IMR-90 (cell line): ENCODE results near the gene SETD9. TPM values are rescaled to one million over a fixed set of nuclear protein-coding genes. Genes with fewer than 3 reads are reported as not detected.

Experiments
- ATAC-seq: fragments of 200-7000 bp; cut with Tn5 transposase; 2 replicates; pipeline ENCODE4 v1.9.1; 2020; ENCODE audit warnings: low read depth, mild to moderate bottlenecking, moderate library complexity
- BruUV-seq: library from RNA; stranded (reverse); fragments of 400-500 nt; replicated peaks from 2 replicates; lab custom pipeline; 2021; lab: Mats Ljungman, UMichigan
- CTCF ChIA-PET: fragments of 300-600 bp; formaldehyde crosslinking; extraction: SDS; loops from one replicate; lab custom pipeline; 2021; ENCODE audit warnings: antibody characterized with exemption; lab: Yijun Ruan, JAX
- POLR2A ChIA-PET: fragments of 300-600 bp; sonication (Branson Sonifier 250); formaldehyde crosslinking; loops from one replicate; lab custom pipeline; 2022; ENCODE audit warnings: antibody characterized with exemption; ENCODE audit not compliant: unreplicated experiment; lab: Charles Lee
- DNase-seq: peaks from one replicate; pipeline ENCODE4 v3.0.0; 2013
- H2AFZ ChIP-seq: replicated peaks from 2 replicates; pipeline ENCODE3; 2013; ENCODE audit warnings: low read length, mild to moderate bottlenecking; ENCODE audit not compliant: poor library complexity
- H2AK5ac ChIP-seq: 2 replicates; pipeline ENCODE4 v1.6.1; 2013; ENCODE audit warnings: low read depth, low read length, inconsistent platforms
- H2AK9ac ChIP-seq: replicated peaks from 2 replicates; pipeline ENCODE3; 2013; ENCODE audit warnings: mild to moderate bottlenecking, low read depth, low read length, moderate library complexity; ENCODE audit not compliant: poor library complexity
- H2BK120ac ChIP-seq: 2 replicates; pipeline ENCODE4 v1.6.1; 2013; ENCODE audit warnings: low read depth, low read length, inconsistent platforms
- H2BK15ac ChIP-seq: 3 replicates; pipeline ENCODE4 v1.6.1; 2013; ENCODE audit warnings: low read depth, low read length, inconsistent platforms
- H2BK20ac ChIP-seq: 2 replicates; pipeline ENCODE4 v1.6.1; 2013; ENCODE audit warnings: low read depth, mild to moderate bottlenecking, inconsistent platforms, low read length, moderate library complexity
- H2BK5ac ChIP-seq: 2 replicates; pipeline ENCODE4 v1.6.1; 2013; ENCODE audit warnings: mild to moderate bottlenecking, low read depth, low read length, inconsistent platforms; ENCODE audit not compliant: poor library complexity, severe bottlenecking
- H3K14ac ChIP-seq: replicated peaks from 2 replicates; pipeline ENCODE4 v1.6.1; 2013; ENCODE audit warnings: low read depth, low read length, inconsistent platforms
- H3K18ac ChIP-seq: 2 replicates; pipeline ENCODE4 v1.6.1; 2013; ENCODE audit warnings: low read depth, low read length, control low read depth
- H3K23ac ChIP-seq: 2 replicates; pipeline ENCODE4 v1.6.1; 2013; ENCODE audit warnings: low read depth, low read length, inconsistent platforms
- H3K27ac ChIP-seq: 2 replicates; pipeline ENCODE4 v1.5.1; 2013; ENCODE audit warnings: mild to moderate bottlenecking, control low read depth, low read length; ENCODE audit not compliant: insufficient read depth
- H3K27me3 ChIP-seq: 2 replicates; pipeline ENCODE4 v1.6.1; 2013; ENCODE audit warnings: low read length; ENCODE audit not compliant: control insufficient read depth, insufficient read depth
- H3K36me3 ChIP-seq: 2 replicates; pipeline ENCODE4 v1.6.1; 2013; ENCODE audit warnings: low read length, mixed read lengths; ENCODE audit not compliant: control insufficient read depth, insufficient read depth
- H3K4ac ChIP-seq: 2 replicates; pipeline ENCODE4 v1.6.1; 2013; ENCODE audit warnings: low read depth, low read length, inconsistent platforms
- H3K4me1 ChIP-seq: 2 replicates; pipeline ENCODE4 v1.6.1; 2013; ENCODE audit warnings: low read length, mixed read lengths; ENCODE audit not compliant: control insufficient read depth, insufficient read depth
- H3K4me2 ChIP-seq: 2 replicates; pipeline ENCODE4 v1.6.1; 2013; ENCODE audit warnings: low read depth, mild to moderate bottlenecking, control low read depth, low read length, moderate library complexity
- H3K4me3 ChIP-seq: 2 replicates; pipeline ENCODE4 v1.5.1; 2013; ENCODE audit warnings: low read depth, mild to moderate bottlenecking, control low read depth, low read length, moderate library complexity; ENCODE audit not compliant: insufficient read depth
- H3K56ac ChIP-seq: 2 replicates; pipeline ENCODE4 v1.6.1; 2013; ENCODE audit warnings: low read length, inconsistent platforms; ENCODE audit not compliant: insufficient read depth; ENCODE audit errors: extremely low read depth
- H3K79me1 ChIP-seq, 2 experiments: 2 replicates each; pipeline ENCODE4 v1.6.1; 2013; ENCODE audit warnings: low read length in 2 of 2, inconsistent platforms in 1 of 2, low read depth in 1 of 2
- H3K9ac ChIP-seq: 2 replicates; pipeline ENCODE4 v1.6.1; 2013; ENCODE audit warnings: low read depth, low read length, control low read depth
- H3K9me1 ChIP-seq: 2 replicates; pipeline ENCODE4 v1.6.1; 2013; ENCODE audit warnings: low read length, inconsistent platforms; ENCODE audit not compliant: insufficient read depth
- H3K9me3 ChIP-seq: 2 replicates; pipeline ENCODE4 v1.6.1; 2013; ENCODE audit warnings: low read length; ENCODE audit not compliant: control insufficient read depth, insufficient read depth
- H4K20me1 ChIP-seq: 2 replicates; pipeline ENCODE4 v1.6.1; 2013; ENCODE audit warnings: low read length, inconsistent platforms; ENCODE audit not compliant: insufficient read depth
- H4K5ac ChIP-seq: 2 replicates; pipeline ENCODE4 v1.6.1; 2013; ENCODE audit warnings: mild to moderate bottlenecking, low read depth, low read length, control low read depth
- H4K8ac ChIP-seq, 2 experiments: 2 replicates each; pipeline ENCODE4 v1.6.1; 2013; ENCODE audit warnings: low read depth in 2 of 2, low read length in 2 of 2, control low read depth in 1 of 2, inconsistent platforms in 1 of 2
- H4K91ac ChIP-seq: 2 replicates; pipeline ENCODE4 v1.6.1; 2013; ENCODE audit warnings: low read depth, low read length, inconsistent platforms; ENCODE audit not compliant: insufficient read depth
- BHLHE40 ChIP-seq: fragments of 150-350 bp; IDR thresholded peaks from 2 replicates; pipeline ENCODE4 v1.6.1; 2016; ENCODE audit warnings: mild to moderate bottlenecking, low read depth, low read length
- CHD1 ChIP-seq: IDR thresholded peaks from 2 replicates; pipeline ENCODE4 v1.6.1; 2012; ENCODE audit warnings: low read depth, low read length, improper control_type of control experiment
- CTCF ChIP-seq: conservative IDR thresholded peaks from 2 replicates; pipeline ENCODE4 v1.5.1; 2012; ENCODE audit warnings: mild to moderate bottlenecking, low read depth, low read length, improper control_type of control experiment
- MAFK ChIP-seq: IDR thresholded peaks from 2 replicates; pipeline ENCODE4 v1.6.1; 2012; ENCODE audit warnings: low read depth, low read length, improper control_type of control experiment
- MAZ ChIP-seq: IDR thresholded peaks from 2 replicates; pipeline ENCODE4 v1.6.1; 2012; ENCODE audit warnings: low read depth, mild to moderate bottlenecking, low read length, improper control_type of control experiment, moderate library complexity, borderline replicate concordance
- MXI1 ChIP-seq: IDR thresholded peaks from 2 replicates; pipeline ENCODE4 v1.6.1; 2012; ENCODE audit warnings: low read depth, mild to moderate bottlenecking, low read length, moderate library complexity, borderline replicate concordance
- NFE2L2 ChIP-seq: fragments of 150-350 bp; IDR thresholded peaks from 2 replicates; pipeline ENCODE4 v1.6.1; 2016; ENCODE audit warnings: low read depth, mild to moderate bottlenecking, low read length
- POLR2A ChIP-seq: IDR thresholded peaks from 2 replicates; pipeline ENCODE4 v1.6.1; 2012; ENCODE audit warnings: mild to moderate bottlenecking, low read depth, low read length
- RAD21 ChIP-seq: IDR thresholded peaks from 2 replicates; pipeline ENCODE4 v1.6.1; 2012; ENCODE audit warnings: low read length, improper control_type of control experiment
- RCOR1 ChIP-seq: IDR thresholded peaks from 2 replicates; pipeline ENCODE4 v1.6.1; 2012; ENCODE audit warnings: mild to moderate bottlenecking, low read length, improper control_type of control experiment; ENCODE audit not compliant: insufficient replicate concordance
- RFX5 ChIP-seq: IDR thresholded peaks from 2 replicates; pipeline ENCODE4 v1.8.0; 2012; ENCODE audit warnings: low read depth, mild to moderate bottlenecking, low read length, moderate library complexity
- WGBS, 2 experiments: methylation state at CpG; one replicate each; pipeline versions ENCODE4 v1.1.5 to v1.1.7; 2013; ENCODE audit warnings: missing lambda C conversion rate in 2 of 2; ENCODE audit not compliant: insufficient read length in 1 of 2; ENCODE audit errors: extremely low coverage in 2 of 2; 5-methylcytosine and 5-hydroxymethylcytosine counted together
- dilution Hi-C: fragments of 300-500 bp; cut with HindIII; formaldehyde crosslinking; loops from one replicate; pipeline ENCODE4 v1.14.3; 2018; ENCODE audit warnings: low sequenced_read_pairs; ENCODE audit not compliant: unreplicated experiment
- in situ Hi-C: fragments of 300-500 bp; cut with MboI; formaldehyde crosslinking; loops from 3 replicates; pipeline ENCODE4 v1.14.3; 2019; ENCODE audit warnings: low sequenced_read_pairs, inconsistent platforms, mixed read lengths
- intact Hi-C: fragments of 100-400 bp; cut with micrococcal nuclease; formaldehyde crosslinking; loops from 2 replicates; pipeline ENCODE4 v1.10.0; 2022
- polyA plus RNA-seq, 3 experiments: library from polyadenylated mRNA; depleted of rRNA; stranded (reverse); fragments of >200 nt; gene quantifications; 2 replicates each; pipeline ENCODE4 v1.2.3, GENCODE V29; 2012; ENCODE audit warnings: low replicate concordance in 1 of 3
- total RNA-seq: library from RNA; depleted of rRNA; stranded (reverse); fragments of >200 nt; gene quantifications from 2 replicates; pipeline ENCODE4 v1.2.3, GENCODE V29; 2012
- TF ChIP-seq, protein P1 (sequence below): fragments of 150-350 bp; IDR thresholded peaks from 2 replicates; pipeline ENCODE4 v1.6.1; 2016; ENCODE audit warnings: low read depth, mild to moderate bottlenecking, low read length, moderate library complexity, borderline replicate concordance
- TF ChIP-seq, protein P2 (sequence below): fragments of 150-350 bp; IDR thresholded peaks from 2 replicates; pipeline ENCODE4 v1.6.1; 2017; ENCODE audit warnings: mild to moderate bottlenecking, antibody characterized with exemption, low read length, low read depth

SETD9 gene
- total and polyA plus RNA-seq, 2 of the 4 experiments (the other 2 are of a cell fraction) = 3.9 to 8.1 TPM

DNA sequence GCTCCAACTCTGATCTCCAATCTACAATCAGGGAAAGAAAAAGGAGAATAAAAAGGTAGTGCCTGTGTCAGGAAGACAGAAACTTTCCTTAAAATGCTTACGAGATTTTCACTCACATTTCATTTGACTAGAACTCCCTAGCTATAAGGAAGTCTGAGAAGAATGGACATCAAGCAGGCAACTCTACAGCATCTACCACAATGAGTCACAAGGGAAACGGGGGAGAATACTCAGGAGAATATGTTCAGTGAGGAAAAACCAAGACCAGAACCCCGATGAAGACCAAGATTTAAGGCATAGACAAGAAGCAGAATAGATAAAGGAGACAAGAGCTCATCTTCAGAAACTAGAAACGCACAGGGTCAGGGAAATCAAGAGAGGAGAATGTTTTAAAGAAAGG lies 9.0 kb upstream of the SETD9 start:
- Histone ChIP-seq H2BK120ac (no peak overlapping the region), H3K56ac (no peak overlapping the region), H2AFZ (no peak overlapping the region), H3K27ac (no peak overlapping the region), H3K14ac (no peak overlapping the region), H2AK5ac (no peak overlapping the region), H2AK9ac (no peak overlapping the region), H3K4ac (no peak overlapping the region), H3K4me2 (peak overlapping the region; percentile 40; the same call in 1 of the 2 replicates), H3K9me1 (no peaks in the 10 kb centered on the region), H4K20me1 (no peaks in the 10 kb centered on the region), H3K23ac (no peak overlapping the region), H2BK5ac (no peak overlapping the region), H3K27me3 (no peaks in the 10 kb centered on the region; the same call in 1 of the 2 replicates), H2BK15ac (no peak overlapping the region), H3K79me1 (no peaks in the 10 kb centered on the region), H4K8ac (no peak overlapping the region), H4K5ac (no peak overlapping the region), H3K9me3 (peaks cover 3% of the 10 kb centered on the region; the same call in 1 of the 2 replicates), H3K4me3 (no peak overlapping the region), H4K91ac (no peak overlapping the region), H3K9ac (peak overlapping the region; percentile 53; the same call in 1 of the 2 replicates), H2BK20ac (no peak overlapping the region), H3K36me3 (no peaks in the 10 kb centered on the region), H3K4me1 (no peaks in the 10 kb centered on the region; the same call in 1 of the 2 replicates), H3K18ac (no peak overlapping the region)
- TF ChIP-seq BHLHE40 (no peak), MAZ (no peak), RAD21 (no peak), CHD1 (no peak), NFE2L2 (no peak), RCOR1 (no peak), MXI1 (no peak), POLR2A (no peak), MAFK (no peak), CTCF (no peak), RFX5 (no peak)
- TF ChIP-seq, protein P1, sequence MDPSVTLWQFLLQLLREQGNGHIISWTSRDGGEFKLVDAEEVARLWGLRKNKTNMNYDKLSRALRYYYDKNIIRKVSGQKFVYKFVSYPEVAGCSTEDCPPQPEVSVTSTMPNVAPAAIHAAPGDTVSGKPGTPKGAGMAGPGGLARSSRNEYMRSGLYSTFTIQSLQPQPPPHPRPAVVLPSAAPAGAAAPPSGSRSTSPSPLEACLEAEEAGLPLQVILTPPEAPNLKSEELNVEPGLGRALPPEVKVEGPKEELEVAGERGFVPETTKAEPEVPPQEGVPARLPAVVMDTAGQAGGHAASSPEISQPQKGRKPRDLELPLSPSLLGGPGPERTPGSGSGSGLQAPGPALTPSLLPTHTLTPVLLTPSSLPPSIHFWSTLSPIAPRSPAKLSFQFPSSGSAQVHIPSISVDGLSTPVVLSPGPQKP = no peak
- TF ChIP-seq, protein P2, sequence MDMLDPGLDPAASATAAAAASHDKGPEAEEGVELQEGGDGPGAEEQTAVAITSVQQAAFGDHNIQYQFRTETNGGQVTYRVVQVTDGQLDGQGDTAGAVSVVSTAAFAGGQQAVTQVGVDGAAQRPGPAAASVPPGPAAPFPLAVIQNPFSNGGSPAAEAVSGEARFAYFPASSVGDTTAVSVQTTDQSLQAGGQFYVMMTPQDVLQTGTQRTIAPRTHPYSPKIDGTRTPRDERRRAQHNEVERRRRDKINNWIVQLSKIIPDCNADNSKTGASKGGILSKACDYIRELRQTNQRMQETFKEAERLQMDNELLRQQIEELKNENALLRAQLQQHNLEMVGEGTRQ = no peak
- POLR2A ChIA-PET = no interaction called here
- DNase-seq = peak; percentile 53
- no TSS peak for BruUV-seq
- dilution Hi-C loops = no loop called here
- ATAC-seq = peak; percentile 76
- intact Hi-C loops = loop anchor here (2.0 to 5.0 kb wide), 2 partner anchors 376 to 1562 kb away; partner anchors contain the start of gene PLK2
- in situ Hi-C loops = loop anchor here (25.0 kb wide), 1 partner anchor 1562 kb away; the partner anchor contains the start of gene PLK2
- 65% methylated on average over 2 of the region's 4 CpGs; no CpG with 5 or more reads in 1 of the 2 experiments for WGBS, 2 experiments
- CTCF ChIA-PET = interaction anchor here (0.6 to 1.2 kb wide), 5 partner anchors 10 to 323 kb away, joined by 3 read pairs; no protein-coding TSS in a partner anchor
